ENCODE data around the gene TMEM123.

Gene TMEM123

GRCh38 chr11:102452461-102453301 is at the start of gene TMEM123:
TSS of gene TMEM123 (minus strand) at chr11:102452765. CDS start at chr11:102452623, 142 bp downstream.
- DNase-seq, result peak; percentile 90

- no peak for DNase-seq
Measured at GRCh38 chr11:102500829-102501228, 48.3 kb upstream of the TMEM123 start.

DNA sequence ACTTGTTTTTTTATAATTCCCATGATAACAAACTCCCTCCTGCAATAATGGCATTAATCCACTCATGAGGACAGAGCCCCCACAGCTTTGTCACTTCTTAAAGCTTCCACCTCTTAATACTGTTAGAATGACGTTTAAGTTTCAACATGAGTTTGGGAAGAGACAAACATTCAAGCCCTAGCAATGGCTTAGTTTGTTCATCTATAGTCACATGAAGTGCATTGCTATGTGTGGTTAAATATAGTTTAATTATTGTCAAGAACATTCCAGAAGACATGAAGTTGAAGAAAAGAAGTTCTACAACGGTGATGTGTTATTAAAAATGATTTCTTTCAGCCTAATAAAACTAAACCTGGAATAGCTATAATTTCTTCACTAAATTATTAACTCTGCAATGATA is 47.4 kb upstream of the TMEM123 start:
- no peak for DNase-seq

DNA sequence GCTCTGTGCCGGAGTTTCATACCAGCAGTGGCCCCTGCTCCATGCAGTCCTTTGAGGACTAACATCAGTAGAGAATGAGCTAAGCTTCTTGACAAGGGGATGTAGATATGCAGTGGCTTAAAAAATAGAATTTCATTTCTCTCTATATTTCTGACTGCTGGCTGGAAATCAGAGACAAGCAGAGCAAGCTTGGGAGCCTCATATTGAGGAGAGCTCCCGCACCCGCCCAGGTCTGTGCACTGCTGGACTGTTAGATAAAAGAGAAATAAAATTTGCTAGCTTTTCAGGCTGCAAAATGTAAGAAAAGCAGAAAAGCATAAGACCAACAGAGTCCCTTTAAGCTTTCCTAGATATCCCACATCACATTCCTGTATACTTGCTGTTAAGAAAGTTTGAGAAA is 46.6 kb upstream of the TMEM123 start:
- no peak for DNase-seq

GRCh38 chr11:102497061-102497460 is 44.5 kb upstream of the TMEM123 start:
- no peak for DNase-seq

DNA sequence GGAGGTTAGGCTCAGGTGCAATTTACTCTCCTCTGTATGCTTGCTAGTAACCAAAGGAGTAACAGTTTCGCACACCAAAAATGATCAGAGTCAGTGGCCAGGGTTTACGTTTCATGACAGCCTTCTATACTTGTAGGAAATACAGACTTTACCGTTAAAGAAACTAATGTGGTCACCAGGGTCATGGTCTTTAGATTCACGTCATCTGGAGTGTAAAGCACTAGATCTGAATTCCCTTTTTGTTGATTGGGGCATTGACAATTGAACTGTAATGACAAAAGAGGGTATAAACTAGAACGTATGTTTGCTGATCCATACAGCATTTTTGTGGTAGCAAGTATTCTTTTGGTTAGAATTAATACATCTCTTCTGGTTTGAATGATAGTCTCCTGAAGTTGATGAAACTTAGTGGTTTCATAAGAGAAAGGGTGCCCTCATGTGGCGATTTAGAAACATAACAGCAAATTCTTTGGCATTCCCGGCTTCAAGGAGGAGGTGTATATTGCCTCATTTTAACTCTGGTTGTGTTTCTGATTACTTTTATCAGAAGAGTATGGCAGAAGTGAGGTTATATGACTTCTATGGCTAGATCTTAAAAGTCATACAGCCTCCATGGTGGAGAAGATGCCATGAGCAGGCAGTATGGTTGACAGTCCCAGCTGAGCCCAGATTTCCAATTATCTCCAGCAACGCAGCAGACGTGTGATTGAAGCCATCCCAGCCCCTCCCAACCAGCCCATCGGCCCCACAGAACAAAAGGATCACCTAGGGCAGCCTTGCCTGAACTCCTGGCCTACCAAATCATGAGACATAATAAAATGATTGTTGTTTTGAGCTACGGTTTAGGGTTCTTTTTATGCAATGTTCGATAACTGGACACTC is 42.8 kb upstream of the TMEM123 start:
- DNase-seq, result no peak

DNA sequence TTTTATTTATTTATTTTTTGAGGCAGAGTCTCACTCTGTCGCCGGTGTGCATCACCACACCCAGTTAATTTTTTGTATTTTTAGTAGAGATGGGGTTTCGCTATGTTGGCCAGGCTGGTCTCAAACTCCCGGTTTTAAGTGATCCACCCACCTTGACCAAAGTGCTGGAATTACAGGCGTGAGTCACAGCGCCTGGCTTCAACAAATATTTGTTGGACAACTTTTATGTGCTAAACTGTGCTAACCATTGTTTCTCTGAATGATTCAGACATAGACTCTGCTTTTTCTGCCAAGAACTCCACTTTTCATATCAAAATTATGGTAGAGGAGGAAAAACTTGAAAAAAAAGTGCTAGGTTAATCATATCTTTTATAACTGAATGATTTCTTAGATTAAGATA is 41.7 kb upstream of the TMEM123 start:
- DNase-seq, result no peak

DNA sequence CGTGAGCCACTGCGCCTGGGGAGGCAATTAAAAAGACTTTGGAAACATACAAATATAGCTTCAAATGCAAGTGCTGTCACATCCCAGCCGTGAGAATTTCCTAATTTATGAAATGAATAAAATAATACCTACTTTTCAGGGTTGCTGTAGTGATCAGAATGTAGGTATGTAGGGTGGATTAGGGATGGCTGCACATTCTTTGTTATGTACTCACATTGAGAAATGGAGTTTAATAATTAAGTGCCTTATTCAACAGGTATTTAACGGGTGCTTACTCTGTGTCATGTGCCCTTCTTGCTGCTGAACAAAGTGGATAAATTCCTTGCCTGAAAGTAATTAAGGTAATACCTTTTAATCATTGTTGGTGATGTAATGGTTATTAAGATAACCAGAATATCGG is 41.0 kb upstream of the TMEM123 start:
- no peak for DNase-seq

DNA sequence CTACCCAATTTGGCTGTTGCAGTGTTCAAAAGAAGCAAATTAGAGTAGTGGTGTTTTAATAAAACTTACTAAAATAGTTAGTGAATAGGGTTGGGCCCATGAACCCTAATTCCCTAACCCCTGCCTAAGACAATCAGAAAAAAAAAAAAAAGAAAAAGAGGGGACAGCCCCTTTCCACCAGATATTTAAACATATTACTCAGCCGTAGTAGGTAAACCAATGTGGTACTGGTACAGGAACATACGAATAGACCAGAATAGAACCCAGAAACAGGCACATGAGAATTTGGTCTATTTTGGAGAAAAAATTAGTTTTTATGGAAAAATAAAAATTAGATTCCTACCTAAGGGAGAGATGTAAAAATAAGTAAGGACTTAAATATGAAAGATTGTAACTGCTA is 39.4 kb upstream of the TMEM123 start:
- DNase-seq, result no peak

- DNase-seq, result no peak
Measured at GRCh38 chr11:102489186-102490145, 36.9 kb upstream of the TMEM123 start.

- no peak for DNase-seq
Measured at GRCh38 chr11:102488208-102488607, 35.6 kb upstream of the TMEM123 start.

DNA sequence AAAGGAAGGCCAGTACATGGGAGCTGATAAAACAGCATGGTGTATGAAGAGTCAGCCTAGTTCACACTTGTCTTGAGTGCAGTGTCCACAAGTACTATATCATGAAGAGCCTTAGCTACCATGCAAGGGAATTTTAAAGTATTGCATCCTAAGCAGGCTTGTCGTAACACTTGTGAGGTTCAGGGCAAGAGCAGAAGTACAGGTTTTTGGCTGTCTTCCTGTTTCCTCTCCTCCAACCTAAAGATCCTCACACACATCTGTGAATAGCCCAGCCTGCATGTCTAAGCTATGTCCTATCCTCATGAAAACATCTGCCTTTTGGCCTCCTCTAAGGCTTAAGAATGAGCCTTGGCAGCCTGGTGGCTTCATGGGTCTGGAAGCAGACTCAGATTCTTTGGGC is 34.6 kb upstream of the TMEM123 start:
- no peak for DNase-seq

DNA sequence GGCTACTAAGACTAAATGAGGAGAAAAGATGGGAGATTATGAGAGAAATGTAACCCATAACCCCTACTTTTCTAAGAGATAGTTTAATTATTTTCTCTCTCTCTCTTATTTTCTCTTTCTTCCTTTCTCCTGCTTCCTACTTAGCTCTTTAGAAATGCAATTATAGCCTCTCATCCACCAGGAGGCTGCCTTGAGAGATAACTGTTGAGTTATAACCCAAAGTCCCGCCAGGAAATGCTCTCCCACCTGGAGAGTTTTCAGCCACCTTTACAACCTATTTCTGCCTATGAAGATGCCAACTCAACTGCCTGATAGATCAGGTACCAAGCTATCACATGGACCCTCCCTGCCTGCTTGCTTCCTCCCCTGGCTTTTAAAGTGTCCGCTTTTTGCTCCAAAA is 34.0 kb upstream of the TMEM123 start:
- DNase-seq, result no peak

DNA sequence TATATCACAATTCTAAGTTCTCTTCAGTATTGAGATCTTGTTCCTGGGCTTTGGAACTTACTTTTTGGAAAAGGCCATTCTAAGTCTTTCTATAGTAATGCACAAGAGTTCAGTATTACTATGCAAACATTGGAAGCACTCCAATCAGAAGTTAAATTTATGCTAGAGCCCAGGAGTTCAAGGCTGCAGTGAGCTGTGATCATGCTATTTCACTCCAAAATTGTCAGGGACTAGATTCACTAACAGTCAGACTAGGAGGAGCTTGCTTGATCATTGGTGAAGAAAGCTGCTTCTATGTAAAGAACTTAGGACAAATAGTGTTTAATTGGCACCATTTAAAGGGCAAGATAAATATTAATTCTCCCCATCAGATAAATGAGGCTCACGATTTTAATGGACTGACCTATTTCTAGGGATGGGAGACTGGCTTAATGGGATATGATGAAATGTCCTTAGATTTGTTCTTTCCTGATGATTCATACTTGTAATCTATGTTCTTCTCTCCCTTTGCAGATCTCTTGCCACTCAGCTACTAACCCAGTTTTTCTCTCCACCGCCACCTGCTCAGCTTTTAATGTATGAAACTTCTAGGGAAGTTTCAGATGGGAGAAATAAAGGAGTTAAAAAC is 32.6 kb upstream of the TMEM123 start:
- DNase-seq, result no peak

DNA sequence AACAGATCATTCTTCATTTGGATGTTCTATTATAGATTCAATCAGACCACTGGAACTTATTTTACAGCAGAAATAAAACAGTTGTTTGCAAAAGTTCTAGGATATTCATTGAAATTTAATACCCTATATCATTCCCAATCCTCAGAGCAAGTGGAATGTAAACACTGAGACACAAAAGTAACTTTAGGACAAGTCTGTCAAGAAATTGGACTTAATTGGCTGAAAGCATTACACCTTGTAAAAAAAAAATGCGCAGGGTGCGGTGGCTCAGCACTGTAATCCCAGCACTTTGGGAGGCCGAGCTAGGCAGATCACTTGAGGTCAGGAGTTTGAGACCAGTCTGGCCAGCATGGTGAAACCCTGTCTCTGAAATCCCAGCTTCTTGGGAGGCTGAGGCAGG is 29.9 kb upstream of the TMEM123 start:
- DNase-seq, result no peak

- DNase-seq, result no peak
Measured at GRCh38 chr11:102479733-102480132, 27.2 kb upstream of the TMEM123 start.

DNA sequence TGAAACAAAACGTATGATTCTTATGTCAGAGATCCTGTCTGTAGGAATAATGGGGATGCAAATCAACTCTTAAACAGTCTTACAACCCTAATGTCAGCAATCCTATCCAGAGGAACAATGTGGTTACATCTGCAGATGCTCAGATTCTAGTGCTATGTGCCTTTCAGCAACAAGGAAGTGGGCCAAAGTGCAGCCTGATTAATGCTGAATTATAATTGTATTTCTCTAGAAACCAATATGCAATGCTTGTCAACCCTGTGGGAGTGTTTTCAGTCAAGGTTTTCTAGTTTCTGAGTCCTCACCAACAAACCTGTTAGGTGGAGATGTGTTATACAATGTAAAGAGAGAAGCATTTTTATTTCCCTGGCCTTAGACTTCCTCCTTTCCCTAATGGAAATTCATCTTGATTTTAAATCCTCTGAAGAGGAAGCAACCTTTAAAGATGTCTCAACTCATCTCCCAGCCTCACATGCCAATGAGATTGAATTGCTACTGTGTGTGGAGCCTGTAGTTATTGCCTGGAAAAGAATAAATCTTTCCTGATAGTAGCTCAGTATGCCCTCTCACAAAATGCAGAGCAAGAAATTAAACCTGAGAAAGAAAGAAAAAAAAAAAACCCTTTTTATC is 26.2 kb upstream of the TMEM123 start:
- no peak for DNase-seq

DNA sequence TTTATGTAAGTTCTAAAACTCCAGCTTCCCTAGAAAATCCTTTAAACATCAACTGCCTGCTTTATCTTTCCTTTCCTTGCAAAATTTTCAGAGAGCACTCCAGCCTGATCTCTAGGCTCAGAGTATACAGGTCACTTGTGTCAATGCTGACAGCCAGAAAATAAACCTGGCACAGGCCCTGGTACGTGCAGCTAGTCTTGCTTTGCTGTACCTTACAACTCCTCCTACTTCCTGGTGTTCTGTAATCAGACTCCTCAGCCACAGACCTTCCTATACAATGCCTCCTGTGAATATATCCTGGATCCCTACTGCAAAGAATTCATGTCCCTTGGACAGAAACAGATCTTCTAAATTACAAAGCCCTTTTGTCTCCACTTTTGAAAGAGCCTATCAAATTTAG is 24.2 kb upstream of the TMEM123 start:
- DNase-seq, result no peak

GRCh38 chr11:102476069-102476468 is 23.5 kb upstream of the TMEM123 start:
- no peak for DNase-seq

DNA sequence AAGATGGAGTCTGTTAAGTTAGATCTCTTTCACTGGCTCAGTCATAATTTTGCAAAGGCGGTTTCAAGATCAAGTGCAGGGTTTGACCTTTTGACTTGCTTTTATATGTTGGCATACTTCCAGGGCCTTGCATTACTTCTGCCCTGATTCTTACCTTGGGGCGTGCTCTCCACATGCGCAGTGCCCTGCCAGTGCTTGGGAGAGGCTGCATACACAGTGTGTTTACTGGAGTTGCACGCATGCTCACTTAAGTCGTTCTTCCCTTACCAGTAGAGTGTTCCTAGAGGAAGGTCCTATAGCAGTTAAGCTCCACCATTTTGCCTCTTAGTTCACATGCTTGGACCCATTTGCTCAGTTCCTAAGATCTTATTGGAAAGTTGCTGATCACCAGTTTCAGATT is 21.0 kb upstream of the TMEM123 start:
- no peak for DNase-seq

DNA sequence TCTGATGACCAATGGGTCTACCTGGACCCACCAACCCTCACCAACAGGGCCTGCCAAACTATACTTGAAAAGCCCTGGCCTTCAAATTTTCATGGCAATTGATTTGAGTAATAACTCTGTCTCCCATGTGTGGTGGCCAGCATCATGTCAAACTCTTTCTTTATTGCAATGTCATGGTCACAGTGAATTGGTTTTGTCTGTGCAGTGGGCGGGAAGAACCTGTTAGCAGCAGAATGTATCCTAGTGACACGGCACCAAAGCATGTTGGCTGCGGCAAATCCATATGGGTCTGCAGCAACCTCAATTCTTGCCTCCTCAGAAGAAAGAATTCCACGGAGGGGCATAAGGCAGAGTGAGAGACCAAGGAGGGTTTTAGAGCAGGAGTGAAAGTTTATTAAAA is 19.6 kb upstream of the TMEM123 start:
- DNase-seq, result no peak

- no peak for DNase-seq
Measured at GRCh38 chr11:102471474-102471873, 18.9 kb upstream of the TMEM123 start.

Measured in femur (tissue), 1 donor.